Pancreas (tissue), 10 donors: ENCODE measurements around the gene PRR5L. TPM values are rescaled to one million over a fixed set of nuclear protein-coding genes. Genes with fewer than 3 reads are reported as not detected.
"Not testable (repeated sequence)": the region's sequence is repeated elsewhere in the genome, so short reads cannot be mapped to it uniquely, and the experiment has no call there.

Source experiments
- ATAC-seq, 4 donors: fragments of 200-7000 bp; cut with Tn5 transposase; one replicate each; pipeline versions ENCODE4 v1.8.0 to v1.9.1; 2020; ENCODE audit warnings: mild to moderate bottlenecking in 4 of 4, moderate library complexity in 4 of 4
- DNase-seq, 6 donors: peaks; one replicate each; pipeline ENCODE4 v3.0.0-alpha.2; 2020
- FAIRE-seq: peaks from 2 replicates; lab custom pipeline; 2012; peaks lifted over from hg19 to GRCh38; lab: Jason Lieb, UNC
- H3K27ac ChIP-seq, 4 donors: fragments of 200-600 bp; sonication (generic); 1 replicate in 3 of 4; 2 replicates in 1 of 4; pipeline versions ENCODE4 v1.5.0 to v1.8.0; 2020
- H3K27me3 ChIP-seq, 4 donors: fragments of 200-600 bp; one replicate each; pipeline ENCODE4 v1.8.0; 2021
- H3K36me3 ChIP-seq, 3 donors: fragments of 200-600 bp; sonication (generic) in 1 of 3; one replicate each; pipeline versions ENCODE4 v1.5.0 to v1.8.0; 2020 to 2021
- H3K4me1 ChIP-seq, 3 donors: fragments of 200-600 bp; one replicate each; pipeline ENCODE4 v1.8.0; 2021
- H3K4me3 ChIP-seq, 4 donors: fragments of 200-600 bp; sonication (generic) in 2 of 4; one replicate each; pipeline versions ENCODE4 v1.5.0 to v1.8.0; 2020 to 2021
- H3K9me3 ChIP-seq, 4 donors: fragments of 200-600 bp; one replicate each; pipeline ENCODE4 v1.8.0; 2021
- CTCF ChIP-seq, 4 donors: fragments of 200-600 bp; sonication (generic) in 3 of 4; IDR thresholded peaks; one replicate each; pipeline versions ENCODE4 v1.5.0 to v1.8.0; 2021; ENCODE audit warnings: antibody characterized with exemption in 4 of 4
- WGBS, 2 donors: extraction: QIAGEN DNeasy Blood & Tissue Kit; methylation state at CpG; one replicate each; pipeline ENCODE4 v1.1.7; 2013; 5-methylcytosine and 5-hydroxymethylcytosine counted together
- intact Hi-C, 3 donors: fragments of 100-400 bp; cut with DNase I; formaldehyde crosslinking; loops; one replicate each; pipeline versions ENCODE4 v1.11.1 to v1.14.2; 2022
- polyA plus RNA-seq, 2 donors: library from polyadenylated mRNA; stranded (reverse); fragments of 200-250 nt; gene quantifications; one replicate each; pipeline ENCODE4 v1.2.3, GENCODE V29; 2013
- total RNA-seq, 6 donors: library from RNA; stranded (reverse); fragmentation: NEBNext Ultra II Directional in 4 of 6; extraction: Animal tissue kit (Norgen Biotek cat#: 25700) in 4 of 6; gene quantifications; one replicate each; pipeline versions ENCODE4 v1.2.1 to v1.2.4, GENCODE V29; 2021 to 2023
- donor health status: healthy with polysubstance abuse.
- donor health status: DM: no; HTN: no; CAD: no; lungs with moderate emphysema.
- donor health status: DM: no; HTN: no; CAD: no.
- donor health status: control.
- donor health status: control.
- donor health status: Bipolar disorder and iron deficiency.
- donor health status: DM: yes; HTN: yes; CAD: no.
- donor health status: DM: no; HTN: no; CAD: no.
- donor health status: DM: no; HTN: no; CAD: no.
- donor health status: DM: yes; HTN: yes; CAD: no.

PRR5L gene
- total and polyA plus RNA-seq, 8 donors: 1.3 to 9.0 (median 2.2) TPM

DNA sequence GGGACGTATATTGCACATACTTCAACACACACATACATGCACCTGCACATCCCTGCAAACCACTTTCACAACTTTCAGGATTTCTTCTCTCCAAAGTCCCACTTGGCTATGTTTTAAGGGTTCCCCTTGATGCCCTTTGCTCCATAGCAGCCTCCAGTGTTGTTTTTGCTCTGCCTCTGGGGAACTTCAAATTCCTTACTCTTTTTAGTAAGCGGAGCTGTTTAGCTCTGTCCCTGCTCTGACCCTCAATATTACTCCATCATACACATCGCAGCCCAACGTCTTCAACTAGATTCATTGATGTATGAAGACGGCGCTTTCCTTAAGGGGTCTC lies 18.3 kb downstream of the PRR5L start:
- no peak for TF ChIP-seq CTCF (IDR thresholded peaks at IDR 0.05)
- Histone ChIP-seq H3K36me3 (no peaks in the 10 kb centered on the region), H3K9me3 (no peaks in the 10 kb centered on the region), H3K4me1 (peaks cover 0 to 4% (median 0%) of the 10 kb centered on the region in 3 donors), H3K27ac (no peak overlapping the region), H3K4me3 (no peak overlapping the region), H3K27me3 (no peaks in the 10 kb centered on the region)
- ATAC-seq (no peak), DNase-seq (no peak), FAIRE-seq (no peak)
- 55 to 68% methylated on average over 6 of the region's 6 CpGs for WGBS, 2 donors
- intact Hi-C loops: no loop called here

- ATAC-seq: no peak
- no peak for TF ChIP-seq CTCF (IDR thresholded peaks at IDR 0.05)
Observed at GRCh38 chr11:36316049-36316448, 20.0 kb downstream of the PRR5L start.

DNA sequence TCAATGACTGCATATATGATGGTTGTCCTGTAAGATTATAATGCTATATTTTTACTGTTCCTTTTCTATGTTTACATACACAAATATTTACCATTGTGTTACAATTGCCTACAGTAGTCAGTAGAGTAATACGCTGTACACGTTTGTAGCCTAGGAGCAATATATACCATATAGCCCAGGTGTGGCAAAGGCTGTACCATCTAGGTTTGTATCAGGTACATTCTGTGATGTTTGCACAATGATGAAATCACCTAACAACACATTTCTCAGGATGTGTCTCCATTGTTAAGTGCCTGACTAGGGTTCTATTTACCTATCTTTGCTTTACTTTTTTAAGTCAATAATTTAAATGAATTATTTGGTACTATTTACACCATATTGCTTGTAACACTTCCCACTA lies 21.9 kb downstream of the PRR5L start:
- no peaks in the 10 kb centered on the region for H3K9me3 ChIP-seq
- no peaks in the 10 kb centered on the region for H3K27me3 ChIP-seq
- H3K27ac ChIP-seq: no peak overlapping the region
- 18 to 41% methylated on average over 2 of the region's 2 CpGs for WGBS, 2 donors
- no peak overlapping the region for H3K4me3 ChIP-seq
- H3K4me1 ChIP-seq: peaks cover 0 to 4% (median 0%) of the 10 kb centered on the region in 3 donors
- no peak for TF ChIP-seq CTCF (IDR thresholded peaks at IDR 0.05)
- intact Hi-C loops: no loop called here
- ATAC-seq (no peak), DNase-seq (no peak), FAIRE-seq (peak; percentile 17)
- H3K36me3 ChIP-seq: no peaks in the 10 kb centered on the region

More at GRCh38 chr11:36316049-36316448, 20.0 kb downstream of the PRR5L start:
- Histone ChIP-seq H3K27me3 (no peaks in the 10 kb centered on the region), H3K9me3 (no peaks in the 10 kb centered on the region), H3K36me3 (no peaks in the 10 kb centered on the region), H3K4me1 (peaks cover 0 to 4% (median 0%) of the 10 kb centered on the region in 3 donors), H3K27ac (no peak overlapping the region), H3K4me3 (no peak overlapping the region)
- 52 to 58% methylated on average over 3 of the region's 3 CpGs for WGBS, 2 donors
- DNase-seq (no peak), FAIRE-seq (no peak)
- intact Hi-C loops: no loop called here

DNA sequence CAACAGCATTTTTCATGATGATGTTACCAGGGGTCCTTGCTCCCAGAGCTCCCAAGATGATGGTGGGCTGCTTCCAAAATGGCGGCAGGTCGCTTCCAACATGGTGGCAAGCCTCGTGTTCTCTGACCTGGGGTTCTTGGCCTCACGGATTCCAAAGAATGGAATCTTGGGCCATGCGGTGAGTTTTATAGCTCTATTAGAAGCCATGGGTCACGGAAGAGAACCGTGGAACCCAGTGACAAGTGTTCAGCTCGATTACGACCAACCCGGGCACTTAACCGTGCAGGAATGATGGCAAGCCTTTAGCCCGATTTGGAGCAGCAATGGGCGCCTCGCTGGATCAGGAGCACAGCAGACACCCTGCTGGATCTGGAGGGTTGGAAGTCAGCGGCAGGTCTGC lies 28.9 kb downstream of the PRR5L start:
- intact Hi-C loops, H3K27ac ChIP-seq, H3K36me3 ChIP-seq, H3K27me3 ChIP-seq, H3K4me1 ChIP-seq, ATAC-seq, H3K9me3 ChIP-seq, DNase-seq, H3K4me3 ChIP-seq, FAIRE-seq: not testable (repeated sequence)
- WGBS, 2 donors: 77 to 91% methylated on average over 15 of the region's 15 CpGs

- DNase-seq, H3K4me3 ChIP-seq, H3K4me1 ChIP-seq, FAIRE-seq, H3K9me3 ChIP-seq, intact Hi-C loops, ATAC-seq, H3K27ac ChIP-seq, H3K27me3 ChIP-seq, H3K36me3 ChIP-seq: not testable (repeated sequence)
- WGBS, 2 donors: 65 to 78% methylated on average over 5 of the region's 5 CpGs
Observed at GRCh38 chr11:36325403-36325802, 29.3 kb downstream of the PRR5L start.

- Histone ChIP-seq H3K27ac (no peak overlapping the region), H3K4me3 (no peak overlapping the region), H3K9me3 (no peaks in the 10 kb centered on the region), H3K4me1 (no peaks in the 10 kb centered on the region), H3K36me3 (no peaks in the 10 kb centered on the region), H3K27me3 (peaks cover 0 to 3% (median 0%) of the 10 kb centered on the region in 4 donors)
- ATAC-seq (no peak), DNase-seq (no peak), FAIRE-seq (no peak)
- intact Hi-C loops: no loop called here
- WGBS, 2 donors: 32 to 44% methylated on average over 3 of the region's 3 CpGs
- TF ChIP-seq CTCF (IDR thresholded peaks at IDR 0.05): no peak
Observed at GRCh38 chr11:36326524-36327419, 30.7 kb downstream of the PRR5L start.
